K562 (cell line): Measurements from ENCODE around the gene NADSYN1. TPM values are rescaled to one million over a fixed set of nuclear protein-coding genes. Genes with fewer than 3 reads are reported as not detected.

Experiments used
- CREBBP ChIP-seq: IDR thresholded peaks from one replicate; pipeline ENCODE4 v1.6.1; 2012; ENCODE audit warnings: low read depth, mild to moderate bottlenecking, control low read depth, inconsistent platforms, low read length
- CXXC5 ChIP-seq: fragments of 250-450 bp; sonication (Bioruptor Pico); IDR thresholded peaks from 2 replicates; pipeline ENCODE4 v1.8.0; 2022; ENCODE audit warnings: inconsistent platforms, mild to moderate bottlenecking, moderate library complexity
- ESRRA ChIP-seq: fragments of 450-650 bp; IDR thresholded peaks from 2 replicates; pipeline ENCODE4 v1.6.1; 2014; ENCODE audit warnings: low read depth, mild to moderate bottlenecking, moderate library complexity, borderline replicate concordance
- FIP1L1 ChIP-seq: fragments of 200-400 bp; formaldehyde crosslinking; IDR thresholded peaks from 2 replicates; pipeline ENCODE4 v1.6.1; 2018; ENCODE audit warnings: mild to moderate bottlenecking, low read depth, low read length; ENCODE audit not compliant: poor library complexity, severe bottlenecking
- GATA2 ChIP-seq: sonication (generic); formaldehyde crosslinking; IDR thresholded peaks from 2 replicates; pipeline ENCODE4 v1.4.0; 2020; ENCODE audit warnings: mild to moderate bottlenecking, missing genetic modification reagents
- HMGXB4 ChIP-seq: sonication (generic); formaldehyde crosslinking; IDR thresholded peaks from 2 replicates; pipeline ENCODE4 v1.8.1; 2023; ENCODE audit warnings: mild to moderate bottlenecking, missing genetic modification reagents
- KLF13 ChIP-seq: fragments of 450-650 bp; IDR thresholded peaks from 2 replicates; pipeline ENCODE4 v1.6.1; 2016; ENCODE audit warnings: missing genetic modification characterization, low read depth, mild to moderate bottlenecking, missing compliant biosample characterization, moderate library complexity, borderline replicate concordance
- NCOA1 ChIP-seq: fragments of 450-650 bp; IDR thresholded peaks from 2 replicates; pipeline ENCODE4 v1.6.1; 2016; ENCODE audit warnings: low read depth
- PHF20 ChIP-seq: fragments of 450-650 bp; IDR thresholded peaks from 2 replicates; pipeline ENCODE4 v1.6.1; 2018; ENCODE audit not compliant: partially characterized antibody
- PHF8 ChIP-seq: fragments of 200-600 bp; sonication (generic); IDR thresholded peaks from 2 replicates; pipeline ENCODE4 v1.6.1; 2012; ENCODE audit warnings: mixed run types, mild to moderate bottlenecking, inconsistent platforms, low read length, moderate library complexity, borderline replicate concordance
- RBM15 ChIP-seq: fragments of 200-400 bp; formaldehyde crosslinking; IDR thresholded peaks from 2 replicates; pipeline ENCODE4 v1.6.1; 2018; ENCODE audit warnings: mild to moderate bottlenecking, low read length, moderate library complexity; ENCODE audit not compliant: insufficient read depth
- RNF2 ChIP-seq: sonication (generic); IDR thresholded peaks from 2 replicates; pipeline ENCODE4 v1.6.1; 2016
- SP1 ChIP-seq: sonication (generic); formaldehyde crosslinking; IDR thresholded peaks from 2 replicates; pipeline ENCODE4 v1.8.1; 2022; ENCODE audit warnings: mild to moderate bottlenecking, missing genetic modification reagents
- ZBTB11 ChIP-seq, 3 experiments: fragments of 200-800 bp in 1 of 3; fragments of 250-450 bp in 1 of 3; fragments of 450-650 bp in 1 of 3; sonication (Bioruptor Pico) in 1 of 3; sonication (Bioruptor generic) in 1 of 3; formaldehyde crosslinking in 1 of 3; IDR thresholded peaks; 2 replicates each; pipeline versions ENCODE4 v1.6.1 to v1.8.0; 2016 to 2022; ENCODE audit warnings: mild to moderate bottlenecking in 2 of 3, missing genetic modification characterization in 2 of 3, missing compliant biosample characterization in 1 of 3, moderate library complexity in 1 of 3
- ZFX ChIP-seq: sonication (generic); formaldehyde crosslinking; IDR thresholded peaks from 2 replicates; pipeline ENCODE4 v1.8.0; 2022; ENCODE audit warnings: mild to moderate bottlenecking, missing genetic modification reagents, moderate library complexity
- ZNF408 ChIP-seq: fragments of 250-450 bp; sonication (Bioruptor Pico); IDR thresholded peaks from 2 replicates; pipeline ENCODE4 v1.4.0; 2020; ENCODE audit warnings: low read depth, mild to moderate bottlenecking, moderate library complexity
- polyA plus RNA-seq, 8 experiments: library from polyadenylated mRNA; depleted of rRNA in 4 of 8; stranded (reverse) in 5 of 8; unstranded in 3 of 8; fragments of >200 nt; fragmentation: Nextera tagmentation in 2 of 8; fragmentation: Illumina TruSeq in 1 of 8; extraction: Ambion mirVana in 2 of 8; extraction: Trizol in 1 of 8; gene quantifications; 2 replicates each; pipeline versions ENCODE4 v1.2.1 to v1.2.3, GENCODE V29; 2011 to 2014; ENCODE audit warnings: inconsistent platforms in 1 of 8, missing spikeins in 1 of 8
- total RNA-seq, 7 experiments: library from RNA; depleted of rRNA in 6 of 7; stranded (reverse); fragments of >200 nt in 6 of 7; fragmentation: Illumina TruSeq in 2 of 7; extraction: Trizol in 2 of 7; gene quantifications; 2 replicates each; pipeline versions ENCODE4 v1.2.1 to v1.2.3, GENCODE V29; 2011 to 2021; ENCODE audit warnings: low replicate concordance in 1 of 7
- TF ChIP-seq, protein P1 (sequence below): sonication (generic); formaldehyde crosslinking; IDR thresholded peaks from 2 replicates; pipeline ENCODE4 v1.8.0; 2022; ENCODE audit warnings: mild to moderate bottlenecking, missing genetic modification reagents, borderline replicate concordance
- TF ChIP-seq, protein P2 (sequence below), 2 experiments: fragments of 450-650 bp in 1 of 2; sonication (generic) in 1 of 2; formaldehyde crosslinking; conservative IDR thresholded peaks; 2 replicates each; pipeline versions ENCODE4 v1.4.0 to v1.8.1; 2020 to 2022; ENCODE audit warnings: mild to moderate bottlenecking in 1 of 2, missing genetic modification reagents in 1 of 2

NADSYN1 gene
- total and polyA plus RNA-seq, 9 of the 15 experiments (the other 6 are each of a cell fraction or from before 2014, with no cell fraction given): 12.7 to 57.3 (median 42.1) TPM

- TF ChIP-seq ZNF408 (CRISPR knock-in tag) (no peak), ZFX (CRISPR knock-in tag) (peak; percentile 90), RBM15 (0 out of 2 replicates have a peak, but pooled peaks have one; percentile 47), CXXC5 (CRISPR knock-in tag) (peak; percentile 49), PHF20 (peak; percentile 83), SP1 (CRISPR knock-in tag) (peak; percentile 80; the same call in 1 of the 2 replicates), CREBBP (no peak), RNF2 (no peak), GATA2 (CRISPR knock-in tag) (no peak), ESRRA (no peak), PHF8 (peak; percentile 89), NCOA1 (0 out of 2 replicates have a peak, but pooled peaks have one; percentile 45), FIP1L1 (peak; percentile 54), KLF13 (tag) (peak; percentile 32; the same call in 1 of the 2 replicates), ZBTB11 (CRISPR knock-in tag; IDR thresholded peaks at IDR 0.05) (peak; percentile 75 to 91 (median 85); a peak in 5 of 6 replicates), HMGXB4 (CRISPR knock-in tag) (peak; percentile 15; the same call in 1 of the 2 replicates)
- TF ChIP-seq, protein P1, sequence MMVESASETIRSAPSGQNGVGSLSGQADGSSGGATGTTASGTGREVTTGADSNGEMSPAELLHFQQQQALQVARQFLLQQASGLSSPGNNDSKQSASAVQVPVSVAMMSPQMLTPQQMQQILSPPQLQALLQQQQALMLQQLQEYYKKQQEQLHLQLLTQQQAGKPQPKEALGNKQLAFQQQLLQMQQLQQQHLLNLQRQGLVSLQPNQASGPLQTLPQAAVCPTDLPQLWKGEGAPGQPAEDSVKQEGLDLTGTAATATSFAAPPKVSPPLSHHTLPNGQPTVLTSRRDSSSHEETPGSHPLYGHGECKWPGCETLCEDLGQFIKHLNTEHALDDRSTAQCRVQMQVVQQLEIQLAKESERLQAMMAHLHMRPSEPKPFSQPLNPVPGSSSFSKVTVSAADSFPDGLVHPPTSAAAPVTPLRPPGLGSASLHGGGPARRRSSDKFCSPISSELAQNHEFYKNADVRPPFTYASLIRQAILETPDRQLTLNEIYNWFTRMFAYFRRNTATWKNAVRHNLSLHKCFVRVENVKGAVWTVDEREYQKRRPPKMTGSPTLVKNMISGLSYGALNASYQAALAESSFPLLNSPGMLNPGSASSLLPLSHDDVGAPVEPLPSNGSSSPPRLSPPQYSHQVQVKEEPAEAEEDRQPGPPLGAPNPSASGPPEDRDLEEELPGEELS (CRISPR knock-in tag): no peak
- TF ChIP-seq, protein P2, sequence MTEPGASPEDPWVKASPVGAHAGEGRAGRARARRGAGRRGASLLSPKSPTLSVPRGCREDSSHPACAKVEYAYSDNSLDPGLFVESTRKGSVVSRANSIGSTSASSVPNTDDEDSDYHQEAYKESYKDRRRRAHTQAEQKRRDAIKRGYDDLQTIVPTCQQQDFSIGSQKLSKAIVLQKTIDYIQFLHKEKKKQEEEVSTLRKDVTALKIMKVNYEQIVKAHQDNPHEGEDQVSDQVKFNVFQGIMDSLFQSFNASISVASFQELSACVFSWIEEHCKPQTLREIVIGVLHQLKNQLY (CRISPR knock-in tag; conservative IDR thresholded peaks at IDR 0.05): no peak
Measured at GRCh38 chr11:71453037-71453917, at the start of gene NADSYN1 (continued).
